OCI-LY3 (cell line): ENCODE data around the gene PPEF1.

Source experiments
- H2AFZ ChIP-seq: fragments of 200-600, 300-600 bp; shearing (Covaris generic); 2 replicates; pipeline ENCODE4 v1.6.0; 2014; ENCODE audit warnings: antibody characterized with exemption, low read depth, low read length
- H3K27ac ChIP-seq: fragments of 200-600, 300-600 bp; sonication (generic); 2 replicates; pipeline ENCODE4 v1.5.1; 2014; ENCODE audit warnings: mild to moderate bottlenecking, low read length, moderate library complexity, mixed read lengths
- H3K27me3 ChIP-seq: fragments of 200-600, 300-600 bp; sonication (generic); 2 replicates; pipeline ENCODE4 v1.6.1; 2014; ENCODE audit warnings: low read depth, low read length, mixed read lengths
- H3K36me3 ChIP-seq: fragments of 200-600, 300-600 bp; sonication (generic); replicated peaks from 2 replicates; pipeline ENCODE3; 2014; ENCODE audit warnings: low read depth, low read length, mixed read lengths
- H3K4me1 ChIP-seq: fragments of 300-600, 200-600 bp; sonication (generic); 2 replicates; pipeline ENCODE4 v1.6.1; 2014; ENCODE audit warnings: low read length, mixed read lengths
- H3K4me2 ChIP-seq: fragments of 200-600, 300-600 bp; sonication (generic); 2 replicates; pipeline ENCODE4 v1.6.1; 2014; ENCODE audit warnings: low read length, mixed read lengths
- H3K4me3 ChIP-seq: fragments of 300-600, 200-600 bp; sonication (generic); 2 replicates; pipeline ENCODE4 v1.5.1; 2014; ENCODE audit warnings: antibody characterized with exemption, mild to moderate bottlenecking, low read length, moderate library complexity
- H3K79me2 ChIP-seq: fragments of 300-600, 200-600 bp; shearing (Covaris generic); 2 replicates; pipeline ENCODE4 v1.6.1; 2014; ENCODE audit warnings: mild to moderate bottlenecking, low read length, mixed read lengths
- H3K9ac ChIP-seq: fragments of 300-600, 200-600 bp; shearing (Covaris generic); 2 replicates; pipeline ENCODE4 v1.6.0; 2014; ENCODE audit warnings: mild to moderate bottlenecking, low read length, moderate library complexity
- H3K9me3 ChIP-seq: fragments of 200-600, 300-600 bp; shearing (Covaris generic); 2 replicates; pipeline ENCODE4 v1.6.1; 2014; ENCODE audit warnings: low read length, mixed read lengths; ENCODE audit not compliant: insufficient read depth
- H4K20me1 ChIP-seq: fragments of 200-600, 300-600 bp; sonication (generic); 2 replicates; pipeline ENCODE4 v1.6.1; 2016; ENCODE audit warnings: low read length, mixed read lengths; ENCODE audit not compliant: insufficient read depth
- EZH2phosphoT487 ChIP-seq: fragments of 200-600 bp; shearing (Covaris generic); IDR thresholded peaks from 2 replicates; pipeline ENCODE4 v1.6.1; 2018; ENCODE audit warnings: antibody characterized with exemption, mixed run types, low read depth
- TF ChIP-seq, protein P1 (sequence below): fragments of 200-600, 300-600 bp; sonication (generic); IDR thresholded peaks from 2 replicates; pipeline ENCODE4 v1.5.1; 2014; ENCODE audit warnings: antibody characterized with exemption, low read length, low read depth

The PPEF1 gene

DNA sequence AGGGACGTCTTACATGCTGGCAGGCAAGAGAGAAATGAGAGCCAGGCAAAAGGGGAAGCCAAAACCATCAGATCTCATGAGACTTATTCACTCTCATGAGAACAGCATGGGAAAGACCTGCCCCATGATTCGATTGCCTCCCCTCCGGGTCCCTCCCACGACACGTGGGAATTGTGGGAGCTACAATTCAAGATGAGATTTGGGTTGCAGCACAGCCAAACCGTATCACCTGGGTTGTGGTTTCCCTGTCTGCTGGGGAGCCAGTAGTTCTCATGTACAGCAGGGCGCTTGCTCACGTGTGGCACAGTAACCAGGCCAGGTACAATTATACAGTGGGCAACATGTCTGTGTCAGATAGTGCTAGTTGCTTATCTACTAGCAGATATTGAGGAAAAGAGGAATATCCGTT lies 24.5 kb upstream of the PPEF1 start:
- no peaks in the 10 kb centered on the region for H3K9me3 ChIP-seq
- H3K27me3 ChIP-seq, result no peaks in the 10 kb centered on the region
- no peak overlapping the region for H3K4me2 ChIP-seq
- H3K36me3 ChIP-seq, result no peaks in the 10 kb centered on the region
- no peak overlapping the region for H3K9ac ChIP-seq
- peaks cover 19% of the 10 kb centered on the region for H3K4me1 ChIP-seq
- H2AFZ ChIP-seq, result no peak overlapping the region
- no peak overlapping the region for H3K4me3 ChIP-seq
- H4K20me1 ChIP-seq, result no peaks in the 10 kb centered on the region
- no peaks in the 10 kb centered on the region for H3K79me2 ChIP-seq
- no peak overlapping the region for H3K27ac ChIP-seq
- TF ChIP-seq, protein P1, sequence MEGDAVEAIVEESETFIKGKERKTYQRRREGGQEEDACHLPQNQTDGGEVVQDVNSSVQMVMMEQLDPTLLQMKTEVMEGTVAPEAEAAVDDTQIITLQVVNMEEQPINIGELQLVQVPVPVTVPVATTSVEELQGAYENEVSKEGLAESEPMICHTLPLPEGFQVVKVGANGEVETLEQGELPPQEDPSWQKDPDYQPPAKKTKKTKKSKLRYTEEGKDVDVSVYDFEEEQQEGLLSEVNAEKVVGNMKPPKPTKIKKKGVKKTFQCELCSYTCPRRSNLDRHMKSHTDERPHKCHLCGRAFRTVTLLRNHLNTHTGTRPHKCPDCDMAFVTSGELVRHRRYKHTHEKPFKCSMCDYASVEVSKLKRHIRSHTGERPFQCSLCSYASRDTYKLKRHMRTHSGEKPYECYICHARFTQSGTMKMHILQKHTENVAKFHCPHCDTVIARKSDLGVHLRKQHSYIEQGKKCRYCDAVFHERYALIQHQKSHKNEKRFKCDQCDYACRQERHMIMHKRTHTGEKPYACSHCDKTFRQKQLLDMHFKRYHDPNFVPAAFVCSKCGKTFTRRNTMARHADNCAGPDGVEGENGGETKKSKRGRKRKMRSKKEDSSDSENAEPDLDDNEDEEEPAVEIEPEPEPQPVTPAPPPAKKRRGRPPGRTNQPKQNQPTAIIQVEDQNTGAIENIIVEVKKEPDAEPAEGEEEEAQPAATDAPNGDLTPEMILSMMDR, result no peak
- TF ChIP-seq EZH2phosphoT487, result no peak

DNA sequence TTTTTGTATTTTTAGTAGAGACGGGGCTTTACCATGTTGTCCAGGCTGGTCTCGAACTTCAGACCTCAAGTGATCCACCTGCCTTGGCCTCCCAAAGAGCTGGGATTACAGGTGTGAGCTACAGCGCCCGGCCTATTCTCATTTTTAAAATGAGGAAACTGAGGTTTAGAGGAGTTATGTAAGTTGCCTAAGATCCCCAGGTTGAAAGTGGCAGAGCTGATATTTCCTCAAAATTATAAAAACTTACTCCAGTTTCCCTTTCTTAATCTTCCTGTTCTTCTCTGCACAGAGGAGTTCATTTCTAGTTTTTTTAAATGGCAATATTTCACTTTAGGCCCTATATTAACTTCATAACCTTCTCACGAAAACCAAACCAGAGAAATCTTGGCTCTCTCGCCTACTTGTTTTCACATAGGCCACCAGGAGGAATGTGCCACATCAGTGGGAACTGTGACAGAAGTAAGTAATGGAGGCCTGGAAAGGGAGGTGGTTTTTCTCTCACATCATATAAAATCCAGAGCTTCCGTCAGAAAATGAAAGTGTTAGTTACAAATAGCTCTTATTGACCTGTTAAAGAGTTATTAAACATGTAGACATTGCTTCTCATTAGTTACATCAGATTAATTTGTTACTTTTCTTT lies 19.5 kb upstream of the PPEF1 start:
- Histone ChIP-seq H3K27ac (no peak overlapping the region), H3K4me1 (peaks cover 19% of the 10 kb centered on the region), H3K27me3 (no peaks in the 10 kb centered on the region), H3K9ac (no peak overlapping the region), H3K36me3 (no peaks in the 10 kb centered on the region), H2AFZ (peak overlapping the region; percentile 60; the same call in 1 of the 2 replicates), H3K79me2 (no peaks in the 10 kb centered on the region), H3K4me3 (no peak overlapping the region), H4K20me1 (no peaks in the 10 kb centered on the region), H3K4me2 (peak overlapping the region; percentile 29), H3K9me3 (no peaks in the 10 kb centered on the region)
- TF ChIP-seq, protein P1, result no peak
- TF ChIP-seq EZH2phosphoT487, result no peak

DNA sequence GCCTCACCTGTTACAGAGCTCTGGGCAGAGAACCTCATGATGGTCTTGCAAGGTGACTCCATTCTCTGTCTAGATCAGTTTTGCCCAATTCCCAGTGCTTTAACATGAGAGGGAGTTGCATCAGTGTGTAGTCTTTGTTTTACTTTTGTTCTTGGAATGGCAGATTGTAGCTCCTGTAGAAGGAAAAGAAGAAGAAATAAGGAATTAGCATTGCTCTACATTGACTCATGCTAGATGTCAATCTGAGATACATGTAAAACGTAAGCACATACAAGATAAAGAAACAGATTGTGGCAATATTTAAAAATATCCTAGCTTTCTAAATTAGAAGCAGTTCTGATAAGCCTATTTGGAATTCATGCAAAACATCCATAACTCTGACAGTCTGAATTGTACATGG lies 16.0 kb upstream of the PPEF1 start:
- Histone ChIP-seq H3K4me3 (no peak overlapping the region), H3K4me1 (peaks cover 8% of the 10 kb centered on the region), H3K36me3 (no peaks in the 10 kb centered on the region), H2AFZ (no peak overlapping the region), H4K20me1 (no peaks in the 10 kb centered on the region), H3K9ac (no peak overlapping the region), H3K9me3 (no peaks in the 10 kb centered on the region), H3K27ac (no peak overlapping the region), H3K4me2 (no peak overlapping the region), H3K79me2 (no peaks in the 10 kb centered on the region), H3K27me3 (no peaks in the 10 kb centered on the region)
- TF ChIP-seq EZH2phosphoT487, result no peak
- TF ChIP-seq, protein P1, result no peak

DNA sequence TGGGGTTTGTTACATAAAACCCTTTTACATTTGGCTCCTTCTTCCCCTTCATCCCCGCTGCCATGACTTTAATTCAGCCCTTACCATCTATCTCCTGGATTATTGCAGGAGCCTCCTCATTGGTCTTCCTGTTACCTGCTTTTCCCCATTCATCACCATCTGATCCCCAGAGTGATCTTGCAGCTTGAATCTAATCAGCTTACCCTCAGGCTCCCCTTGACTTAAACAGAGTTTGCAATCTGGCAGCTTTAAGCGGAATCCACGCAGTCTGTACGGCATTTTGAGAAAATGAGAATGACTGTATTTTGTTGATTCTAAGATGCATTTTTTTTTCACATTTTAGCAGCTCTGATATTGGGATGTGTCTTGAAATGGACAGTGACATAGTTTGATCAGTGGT lies 14.9 kb upstream of the PPEF1 start:
- no peaks in the 10 kb centered on the region for H3K9me3 ChIP-seq
- H3K4me3 ChIP-seq, result no peak overlapping the region
- no peaks in the 10 kb centered on the region for H3K27me3 ChIP-seq
- no peak overlapping the region for H3K27ac ChIP-seq
- no peaks in the 10 kb centered on the region for H4K20me1 ChIP-seq
- H3K36me3 ChIP-seq, result no peaks in the 10 kb centered on the region
- H3K79me2 ChIP-seq, result no peaks in the 10 kb centered on the region
- no peaks in the 10 kb centered on the region for H3K4me1 ChIP-seq
- H3K4me2 ChIP-seq, result no peak overlapping the region
- no peak overlapping the region for H3K9ac ChIP-seq
- no peak for TF ChIP-seq EZH2phosphoT487
- TF ChIP-seq, protein P1, result no peak
- H2AFZ ChIP-seq, result no peak overlapping the region
